ENCODE measurements around the gene DOK5. TPM values are rescaled to one million over a fixed set of nuclear protein-coding genes. Genes with fewer than 3 reads are reported as not detected.

The DOK5 gene
- total and polyA plus RNA-seq, 9 of the 15 experiments (the other 6 are each of a cell fraction or from before 2014, with no cell fraction given), result not detected

GRCh38 chr20:54466127-54466526 lies 9.3 kb upstream of the DOK5 start (continued):
- TF ChIP-seq IFI16 (CRISPR knock-in tag; IDR thresholded peaks at IDR 0.05) (no peak), SIN3A (IDR thresholded peaks at IDR 0.05; ENCODE audit: borderline replicate concordance in 2 of 2, control insufficient read depth in 1 of 2, low read depth in 2 of 2, low read length in 2 of 2) (no peak), ZNF239 (CRISPR knock-in tag; IDR thresholded peaks at IDR 0.05) (no peak), EP300 (IDR thresholded peaks at IDR 0.05; ENCODE audit: low read length) (no peak), FOS (IDR thresholded peaks at IDR 0.05; ENCODE audit: extremely low read depth, insufficient read length) (no peak), FOXJ2 (tag; IDR thresholded peaks at IDR 0.05) (no peak), GTF2E2 (tag; IDR thresholded peaks at IDR 0.05) (no peak), MXI1 (IDR thresholded peaks at IDR 0.05; ENCODE audit: low read depth, low read length) (no peak)

- Histone ChIP-seq H4K20me1 (replicated peaks; ENCODE audit: control insufficient read depth, insufficient read depth, low read length) (no peaks in the 10 kb centered on the region), H3K4me2 (ENCODE audit: insufficient read depth, low read length) (no peak overlapping the region), H3K9ac (ENCODE audit: insufficient read depth in 1 of 2, low read depth in 2 of 2, low read length in 2 of 2) (no peak overlapping the region), H3K9me1 (ENCODE audit: control insufficient read depth, insufficient read depth, low read length) (no peaks in the 10 kb centered on the region), H3K9me3 (replicated peaks; ENCODE audit: control insufficient read depth, insufficient read depth, low read depth, low read length) (no peaks in the 10 kb centered on the region), H3K4me1 (replicated peaks in 1 of 2; ENCODE audit: control insufficient read depth in 2 of 2, insufficient read depth in 2 of 2, low read length in 2 of 2) (no peaks in the 10 kb centered on the region), H3K27me3 (ENCODE audit: control insufficient read depth in 2 of 2, insufficient read depth in 2 of 2, low read length in 2 of 2) (no peaks in the 10 kb centered on the region), H3K4me3 (no peak overlapping the region), H2AFZ (ENCODE audit: low read depth, low read length) (no peak overlapping the region), H3K36me3 (ENCODE audit: control insufficient read depth, insufficient read depth, low read length) (no peaks in the 10 kb centered on the region), H3K79me2 (ENCODE audit: control insufficient read depth, insufficient read depth, low read length) (no peaks in the 10 kb centered on the region), H3K27ac (ENCODE audit: extremely low read depth, low read depth, low read length) (no peak overlapping the region)
- WGBS (ENCODE audit: insufficient coverage, low coverage, missing lambda C conversion rate), result 0% methylated on average over 2 of the region's 2 CpGs
- BruUV-seq (replicated peaks), result no TSS peak
- FAIRE-seq, result no peak
- ChIA-PET CTCF (ENCODE audit: low intra/inter-chr PET ratio) (no interaction called here), POLR2A (no interaction called here)
- in situ Hi-C loops (cut with MboI) (no loop called here), intact Hi-C loops (cut with micrococcal nuclease) (no loop called here)
- ATAC-seq, result no peak
- TF ChIP-seq POU5F1 (IDR thresholded peaks at IDR 0.05; ENCODE audit: borderline replicate concordance, low read depth, low read length, partially characterized antibody), result no peak
- TF ChIP-seq MNT (conservative IDR thresholded peaks at IDR 0.05), result no peak
- no peak for TF ChIP-seq ZNF512 (tag; IDR thresholded peaks at IDR 0.05)
- TF ChIP-seq ASH1L (IDR thresholded peaks at IDR 0.05; ENCODE audit: borderline replicate concordance, low read depth, partially characterized antibody), result no peak
- no peak for TF ChIP-seq ZBTB2 (IDR thresholded peaks at IDR 0.05)
- TF ChIP-seq LCOR (CRISPR knock-in tag; IDR thresholded peaks at IDR 0.05), result no peak
- TF ChIP-seq ZNF740 (CRISPR knock-in tag; IDR thresholded peaks at IDR 0.05), result no peak
- no peak for TF ChIP-seq ZNF740 (tag; IDR thresholded peaks at IDR 0.05)
- TF ChIP-seq TSC22D4 (tag; IDR thresholded peaks at IDR 0.05), result no peak
- no peak for DNase-seq (ENCODE audit: extremely low read depth in 1 of 4, low spot score in 3 of 4)
Measured at GRCh38 chr20:54467622-54468021, 7.8 kb upstream of the DOK5 start.

Data from K562 (cell line).